B cell (primary cell): ENCODE data around the gene TEKT2.

Experiments used
- EZH2 ChIP-seq: IDR thresholded peaks from 2 replicates; pipeline ENCODE4 v1.6.1; 2012; ENCODE audit warnings: borderline replicate concordance, low read depth, mild to moderate bottlenecking, moderate library complexity, low read length; ENCODE audit not compliant: insufficient read depth, poor library complexity, severe bottlenecking
- TF ChIP-seq, protein P1 (sequence below): fragments of 200-600 bp; IDR thresholded peaks from one replicate; pipeline ENCODE4 v1.8.0; 2022; ENCODE audit warnings: antibody characterized with exemption, mild to moderate bottlenecking

DNA sequence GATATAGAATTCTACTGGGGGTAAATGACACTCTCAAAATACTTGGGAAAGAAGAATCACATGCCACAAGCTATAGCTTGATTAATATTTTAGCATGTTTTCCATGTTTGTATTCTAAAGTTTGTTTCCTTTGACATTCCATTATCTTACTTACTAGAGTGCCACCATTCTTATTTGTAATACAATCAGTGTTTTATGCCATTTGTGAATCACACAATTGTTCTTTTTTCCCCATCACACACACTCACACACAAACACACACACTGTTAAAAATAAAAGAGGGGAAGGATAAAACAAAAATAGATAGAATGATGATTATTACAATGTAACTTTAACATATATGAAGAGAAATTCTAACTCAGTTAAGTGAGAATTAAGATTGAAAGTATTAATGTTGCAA is 16.0 kb upstream of the TEKT2 start:
- TF ChIP-seq, protein P1, sequence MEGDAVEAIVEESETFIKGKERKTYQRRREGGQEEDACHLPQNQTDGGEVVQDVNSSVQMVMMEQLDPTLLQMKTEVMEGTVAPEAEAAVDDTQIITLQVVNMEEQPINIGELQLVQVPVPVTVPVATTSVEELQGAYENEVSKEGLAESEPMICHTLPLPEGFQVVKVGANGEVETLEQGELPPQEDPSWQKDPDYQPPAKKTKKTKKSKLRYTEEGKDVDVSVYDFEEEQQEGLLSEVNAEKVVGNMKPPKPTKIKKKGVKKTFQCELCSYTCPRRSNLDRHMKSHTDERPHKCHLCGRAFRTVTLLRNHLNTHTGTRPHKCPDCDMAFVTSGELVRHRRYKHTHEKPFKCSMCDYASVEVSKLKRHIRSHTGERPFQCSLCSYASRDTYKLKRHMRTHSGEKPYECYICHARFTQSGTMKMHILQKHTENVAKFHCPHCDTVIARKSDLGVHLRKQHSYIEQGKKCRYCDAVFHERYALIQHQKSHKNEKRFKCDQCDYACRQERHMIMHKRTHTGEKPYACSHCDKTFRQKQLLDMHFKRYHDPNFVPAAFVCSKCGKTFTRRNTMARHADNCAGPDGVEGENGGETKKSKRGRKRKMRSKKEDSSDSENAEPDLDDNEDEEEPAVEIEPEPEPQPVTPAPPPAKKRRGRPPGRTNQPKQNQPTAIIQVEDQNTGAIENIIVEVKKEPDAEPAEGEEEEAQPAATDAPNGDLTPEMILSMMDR = no peak
- TF ChIP-seq EZH2 = no peak
